ENCODE results near the gene TMEM59. TPM values are rescaled to one million over a fixed set of nuclear protein-coding genes. Genes with fewer than 3 reads are reported as not detected.

The TMEM59 gene
- total RNA-seq, 2 experiments from 2014 or later = 74.5 to 94.5 TPM

GRCh38 chr1:54009406-54009805, 43.6 kb downstream of the TMEM59 start:
- no peaks in the 10 kb centered on the region for H3K9me2 ChIP-seq (ENCODE audit: insufficient read depth, low read length)
- no TSS peak for BruUV-seq (replicated peaks)
- no peak overlapping the region for H3K4me2 ChIP-seq (ENCODE audit: low read length)
- no peak overlapping the region for H2AFZ ChIP-seq (ENCODE audit: low read length)
- H3K79me2 ChIP-seq (ENCODE audit: insufficient read depth, low read depth, low read length) = no peaks in the 10 kb centered on the region
- H4K20me1 ChIP-seq (ENCODE audit: insufficient read depth, low read length) = no peaks in the 10 kb centered on the region
- ChIA-PET POLR2A (no interaction called here), CTCF (ENCODE audit: unreplicated experiment) (no interaction called here)
- DNase-seq (ENCODE audit: low spot score) = no peak
- TF ChIP-seq CTCF (conservative IDR thresholded peaks at IDR 0.05; ENCODE audit: low read length) (no peak), EZH2phosphoT487 (IDR thresholded peaks at IDR 0.05; ENCODE audit: borderline replicate concordance, low read depth, low read length) (no peak)
- H3K4me3 ChIP-seq (ENCODE audit: low read depth, low read length, poor library complexity, severe bottlenecking) = no peak overlapping the region
- H3K36me3 ChIP-seq (ENCODE audit: insufficient read depth, low read length) = no peaks in the 10 kb centered on the region
- H3K9me3 ChIP-seq (ENCODE audit: low read length) = no peaks in the 10 kb centered on the region
- no peak overlapping the region for H3K27ac ChIP-seq (ENCODE audit: low read depth, low read length, poor library complexity, severe bottlenecking)
- intact Hi-C loops (cut with micrococcal nuclease; ENCODE audit: unreplicated experiment) = no loop called here
- no peaks in the 10 kb centered on the region for H3K4me1 ChIP-seq (ENCODE audit: insufficient read depth, low read length, poor library complexity, severe bottlenecking)

DNA sequence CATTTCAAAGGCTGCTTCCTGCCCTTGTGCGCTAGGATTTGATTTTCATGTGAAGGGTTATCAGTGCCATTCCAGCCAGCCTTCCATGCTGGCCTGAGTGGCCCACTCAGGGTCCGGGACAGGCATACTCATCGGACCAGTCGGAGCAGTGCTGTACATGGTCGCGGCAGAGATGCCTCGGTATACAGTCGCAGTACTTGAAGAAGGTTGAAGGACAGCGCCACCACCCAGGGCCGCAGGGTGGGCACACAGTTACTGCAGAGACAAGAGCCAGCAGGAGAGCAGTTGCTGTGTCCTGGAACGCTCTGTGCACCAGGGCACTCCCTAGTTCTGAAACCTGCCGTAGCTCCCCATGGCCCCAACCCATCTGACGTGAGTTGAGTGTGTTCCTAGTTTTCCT, 44.1 kb downstream of the TMEM59 start:
- Histone ChIP-seq H2AFZ (ENCODE audit: low read length) (no peak overlapping the region), H3K79me2 (ENCODE audit: insufficient read depth, low read depth, low read length) (no peaks in the 10 kb centered on the region), H3K27ac (ENCODE audit: low read depth, low read length, poor library complexity, severe bottlenecking) (no peak overlapping the region), H4K20me1 (ENCODE audit: insufficient read depth, low read length) (no peaks in the 10 kb centered on the region), H3K9me3 (ENCODE audit: low read length) (no peaks in the 10 kb centered on the region), H3K4me2 (ENCODE audit: low read length) (no peak overlapping the region), H3K4me1 (ENCODE audit: insufficient read depth, low read length, poor library complexity, severe bottlenecking) (no peaks in the 10 kb centered on the region), H3K4me3 (ENCODE audit: low read depth, low read length, poor library complexity, severe bottlenecking) (no peak overlapping the region), H3K36me3 (ENCODE audit: insufficient read depth, low read length) (no peaks in the 10 kb centered on the region), H3K9me2 (ENCODE audit: insufficient read depth, low read length) (no peaks in the 10 kb centered on the region)
- no peak for DNase-seq (ENCODE audit: low spot score)
- CTCF ChIA-PET (ENCODE audit: unreplicated experiment) = no interaction called here
- no TSS peak for BruUV-seq (replicated peaks)
- POLR2A ChIA-PET = no interaction called here
- no peak for TF ChIP-seq CTCF (conservative IDR thresholded peaks at IDR 0.05; ENCODE audit: low read length)
- TF ChIP-seq EZH2phosphoT487 (IDR thresholded peaks at IDR 0.05; ENCODE audit: borderline replicate concordance, low read depth, low read length) = no peak
- intact Hi-C loops (cut with micrococcal nuclease; ENCODE audit: unreplicated experiment) = no loop called here

GRCh38 chr1:54007613-54008012, 45.4 kb downstream of the TMEM59 start:
- no peak overlapping the region for H2AFZ ChIP-seq (ENCODE audit: low read length)
- TF ChIP-seq CTCF (conservative IDR thresholded peaks at IDR 0.05; ENCODE audit: low read length) = no peak
- no peak for TF ChIP-seq EZH2phosphoT487 (IDR thresholded peaks at IDR 0.05; ENCODE audit: borderline replicate concordance, low read depth, low read length)
- ChIA-PET POLR2A (interaction anchor here (0.6 kb wide), 1 partner anchor 144 kb away, joined by 3 read pairs; no protein-coding TSS in a partner anchor), CTCF (ENCODE audit: unreplicated experiment) (no interaction called here)
- H3K36me3 ChIP-seq (ENCODE audit: insufficient read depth, low read length) = no peaks in the 10 kb centered on the region
- no TSS peak for BruUV-seq (replicated peaks)
- H3K4me1 ChIP-seq (ENCODE audit: insufficient read depth, low read length, poor library complexity, severe bottlenecking) = no peaks in the 10 kb centered on the region
- no peak overlapping the region for H3K4me3 ChIP-seq (ENCODE audit: low read depth, low read length, poor library complexity, severe bottlenecking)
- no peak overlapping the region for H3K4me2 ChIP-seq (ENCODE audit: low read length)
- no peak for DNase-seq (ENCODE audit: low spot score)
- intact Hi-C loops (cut with micrococcal nuclease; ENCODE audit: unreplicated experiment) = no loop called here
- no peak overlapping the region for H3K27ac ChIP-seq (ENCODE audit: low read depth, low read length, poor library complexity, severe bottlenecking)
- H3K79me2 ChIP-seq (ENCODE audit: insufficient read depth, low read depth, low read length) = no peaks in the 10 kb centered on the region
- H4K20me1 ChIP-seq (ENCODE audit: insufficient read depth, low read length) = no peaks in the 10 kb centered on the region
- no peaks in the 10 kb centered on the region for H3K9me3 ChIP-seq (ENCODE audit: low read length)
- no peaks in the 10 kb centered on the region for H3K9me2 ChIP-seq (ENCODE audit: insufficient read depth, low read length)
